HepG2 (cell line): Measurements from ENCODE around the gene WSB1. TPM values are rescaled to one million over a fixed set of nuclear protein-coding genes. Genes with fewer than 3 reads are reported as not detected.

Experiments
- ATAC-seq: fragments of 200-7000 bp; cut with Tn5 transposase; 3 replicates; pipeline ENCODE4 v1.9.1; 2020; ENCODE audit warnings: mild to moderate bottlenecking, moderate library complexity
- BruUV-seq: library from RNA; stranded (reverse); fragments of 400-500 nt; replicated peaks from 2 replicates; lab custom pipeline; 2021; lab: Mats Ljungman, UMichigan
- CTCF ChIA-PET: fragments of 300-600 bp; formaldehyde crosslinking; extraction: SDS; loops from one replicate; lab custom pipeline; 2021; ENCODE audit warnings: low total read pairs, inconsistent platforms, low intra/inter-chr PET ratio; lab: Yijun Ruan, JAX
- POLR2A ChIA-PET: fragments of 350-600 bp; sonication (Branson Sonifier 250); formaldehyde crosslinking; loops from one replicate; lab custom pipeline; 2020; ENCODE audit warnings: antibody characterized with exemption, inconsistent platforms; lab: Yijun Ruan, JAX
- DNase-seq: peaks from one replicate; pipeline ENCODE4 v3.0.0-alpha.2; 2015; ENCODE audit warnings: low spot score
- FAIRE-seq: peaks from 3 replicates; lab custom pipeline; 2011; peaks lifted over from hg19 to GRCh38; lab: Jason Lieb, UNC
- H2AFZ ChIP-seq: one replicate; pipeline ENCODE4 v1.6.1; 2011; ENCODE audit warnings: low read length, inconsistent platforms
- H3K27ac ChIP-seq: fragments of 300-600 bp; 3 replicates; pipeline ENCODE4 v1.8.0; 2011; ENCODE audit warnings: mixed run types, mild to moderate bottlenecking, mixed read lengths, low read length, inconsistent platforms; ENCODE audit not compliant: insufficient read depth; ENCODE audit errors: extremely low read length
- H3K27me3 ChIP-seq, 2 experiments: fragments of 200-600 bp in 1 of 2; 2 replicates in 1 of 2; 3 replicates in 1 of 2; pipeline versions ENCODE4 v1.6.0 to v1.8.0; 2011; ENCODE audit warnings: low read length in 2 of 2, mild to moderate bottlenecking in 2 of 2, moderate library complexity in 2 of 2, inconsistent platforms in 1 of 2; ENCODE audit not compliant: insufficient read depth in 2 of 2, control insufficient read depth in 1 of 2
- H3K36me3 ChIP-seq, 2 experiments: fragments of 200-600 bp in 1 of 2; replicated peaks in 1 of 2; 2 replicates in 1 of 2; 3 replicates in 1 of 2; pipeline versions ENCODE4 v1.5.1 to v1.8.0; 2011; ENCODE audit warnings: low read length in 2 of 2, inconsistent platforms in 1 of 2; ENCODE audit not compliant: insufficient read depth in 2 of 2, control insufficient read depth in 1 of 2
- H3K4me1 ChIP-seq: 2 replicates; pipeline ENCODE4 v1.5.1; 2012; ENCODE audit warnings: low read length, inconsistent platforms; ENCODE audit not compliant: insufficient read depth
- H3K4me2 ChIP-seq: 2 replicates; pipeline ENCODE4 v1.6.0; 2011; ENCODE audit warnings: low read depth, low read length, inconsistent platforms
- H3K4me3 ChIP-seq, 3 experiments: fragments of 200-600 bp in 1 of 3; sonication (generic), shearing (Covaris generic) in 1 of 3; replicated peaks in 1 of 3; 2 replicates each; pipeline ENCODE4 v1.5.1; 2011 to 2016; ENCODE audit warnings: low read length in 3 of 3, inconsistent platforms in 2 of 3, low read depth in 2 of 3, mild to moderate bottlenecking in 2 of 3, control low read depth in 1 of 3, mixed read lengths in 1 of 3; ENCODE audit not compliant: insufficient read depth in 1 of 3
- H3K79me2 ChIP-seq: one replicate; pipeline ENCODE4 v1.6.1; 2011; ENCODE audit warnings: low read length, inconsistent platforms; ENCODE audit not compliant: insufficient read depth
- H3K9ac ChIP-seq: 2 replicates; pipeline ENCODE4 v1.6.0; 2011; ENCODE audit warnings: mild to moderate bottlenecking, low read depth, low read length, inconsistent platforms; ENCODE audit not compliant: insufficient read depth
- H3K9me3 ChIP-seq: 2 replicates; pipeline ENCODE4 v1.5.1; 2012; ENCODE audit warnings: mild to moderate bottlenecking, low read length
- H4K20me1 ChIP-seq: 2 replicates; pipeline ENCODE4 v1.6.0; 2011; ENCODE audit warnings: inconsistent platforms, mild to moderate bottlenecking, low read length, moderate library complexity; ENCODE audit not compliant: insufficient read depth
- CEBPB ChIP-seq: IDR thresholded peaks from 2 replicates; pipeline ENCODE4 v1.6.1; 2011; ENCODE audit warnings: low read depth, low read length, improper control_type of control experiment, borderline replicate concordance
- GABPB1 ChIP-seq: IDR thresholded peaks from 2 replicates; pipeline ENCODE4 v1.6.1; 2016; ENCODE audit warnings: mild to moderate bottlenecking, missing genetic modification reagents, moderate library complexity, missing compliant biosample characterization
- RORA ChIP-seq: sonication (generic); formaldehyde crosslinking; IDR thresholded peaks from 2 replicates; pipeline ENCODE4 v1.5.0; 2020; ENCODE audit warnings: mild to moderate bottlenecking, missing genetic modification reagents, moderate library complexity
- ZMYM3 ChIP-seq: sonication (generic); formaldehyde crosslinking; IDR thresholded peaks from 2 replicates; pipeline ENCODE4 v1.5.1; 2020; ENCODE audit warnings: mild to moderate bottlenecking, missing genetic modification reagents
- ZNF460 ChIP-seq: sonication (generic); formaldehyde crosslinking; IDR thresholded peaks from 2 replicates; pipeline ENCODE4 v1.5.1; 2020; ENCODE audit warnings: missing genetic modification reagents, mild to moderate bottlenecking, borderline replicate concordance
- WGBS: methylation state at CpG from one replicate; pipeline ENCODE4 v1.1.6; 2017; ENCODE audit warnings: low lambda C conversion rate; 5-methylcytosine and 5-hydroxymethylcytosine counted together
- in situ Hi-C: cut with HindIII; loops from 2 replicates; pipeline ENCODE4 v1.10.0; 2017; ENCODE audit warnings: low pct_unique_long_range_greater_than_20kb; ENCODE audit not compliant: extremely low pct_ligation_motif_present
- intact Hi-C: fragments of 100-400 bp; cut with micrococcal nuclease; formaldehyde crosslinking; loops from one replicate; pipeline ENCODE4 v1.10.0; 2022; ENCODE audit not compliant: unreplicated experiment
- polyA plus RNA-seq, 8 experiments: library from polyadenylated mRNA; depleted of rRNA in 3 of 8; stranded (reverse) in 7 of 8; unstranded in 1 of 8; fragments of >200 nt; fragmentation: Illumina TruSeq in 4 of 8; extraction: Trizol in 4 of 8; gene quantifications; 2 replicates each; pipeline versions ENCODE4 v1.2.1 to v1.2.3, GENCODE V29; 2011 to 2016; ENCODE audit warnings: low read depth in 4 of 8, missing spikeins in 1 of 8, mixed read lengths in 1 of 8; ENCODE audit not compliant: insufficient read depth in 1 of 8
- total RNA-seq, 5 experiments: library from RNA; depleted of rRNA; stranded (reverse); fragments of >200 nt; fragmentation: Illumina TruSeq; extraction: Trizol; gene quantifications; 2 replicates each; pipeline ENCODE4 v1.2.3, GENCODE V29; 2016; ENCODE audit warnings: low read depth in 1 of 5

The WSB1 gene
- total and polyA plus RNA-seq, 2 of the 13 experiments (the other 11 are each of a cell fraction or from before 2014, with no cell fraction given) = 81.3 to 294 TPM

DNA sequence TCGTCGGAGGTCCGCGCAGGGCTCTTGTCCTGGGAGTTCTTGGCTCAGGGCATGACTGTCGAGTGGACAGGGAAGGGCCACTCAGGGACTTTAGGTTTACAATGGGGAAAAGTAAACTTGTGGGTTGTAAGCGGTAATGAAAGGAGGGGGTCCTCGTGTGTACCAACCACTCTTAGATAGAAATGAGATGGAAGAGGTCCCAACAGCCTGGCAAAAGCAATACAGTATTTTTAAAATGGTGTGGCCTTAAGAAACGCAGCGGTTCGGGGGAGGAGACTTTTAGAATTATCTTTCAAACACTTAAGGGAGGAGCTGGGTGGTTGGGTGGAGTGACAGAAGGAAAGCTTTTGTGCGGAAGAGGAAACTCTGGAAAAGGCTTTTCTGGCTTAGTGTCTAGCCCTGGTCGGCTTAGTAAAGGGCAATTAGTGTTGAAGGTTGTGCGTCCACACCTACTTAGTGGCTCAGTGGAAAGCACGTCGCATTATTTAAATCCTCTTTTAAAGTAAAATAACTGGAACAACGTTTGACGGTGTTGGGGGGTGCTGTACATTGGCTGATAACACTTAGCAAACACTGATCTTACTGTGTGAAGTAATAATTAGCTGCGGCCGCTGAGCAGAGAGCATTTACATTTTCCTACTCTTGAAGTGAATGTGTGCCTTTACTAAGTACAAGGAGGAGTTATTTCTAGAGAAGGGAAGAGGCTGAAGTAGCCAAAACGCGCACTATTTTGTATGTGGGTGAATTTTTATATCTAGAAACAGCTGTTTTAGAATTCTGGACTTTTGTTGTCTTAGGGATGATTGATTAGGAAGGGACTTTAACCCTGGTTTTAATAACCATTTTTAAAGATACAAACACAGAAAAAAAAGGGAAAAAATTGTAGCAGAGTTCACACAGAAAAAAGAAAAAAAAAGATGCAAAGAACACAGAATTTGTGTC, 1.0 kb downstream of the WSB1 start (continued):
- TF ChIP-seq RORA (CRISPR knock-in tag) = no peak

DNA sequence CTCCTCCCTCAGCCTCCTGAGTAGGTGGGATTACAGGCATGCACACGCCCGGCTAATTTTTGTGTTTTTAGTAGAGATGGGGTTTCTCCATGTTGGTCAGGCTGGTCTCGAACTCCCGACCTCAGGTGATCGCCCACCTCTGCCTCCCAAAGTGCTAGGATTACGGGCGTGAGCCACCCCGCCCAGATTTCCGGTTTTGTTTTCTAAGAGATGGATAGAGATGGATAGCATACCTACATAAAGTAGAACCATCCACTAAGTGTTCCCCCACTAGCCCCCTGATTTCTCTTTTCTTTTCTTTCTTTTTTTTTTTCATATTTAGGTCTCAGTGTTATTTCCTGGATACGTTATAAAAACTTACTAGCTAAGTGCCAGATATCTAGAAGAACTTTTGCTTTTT, 2.0 kb downstream of the WSB1 start:
- Histone ChIP-seq H3K9me3 (no peaks in the 10 kb centered on the region), H3K9ac (peak overlapping the region; percentile 93; the same call in 1 of the 2 replicates), H4K20me1 (peaks cover 48% of the 10 kb centered on the region), H3K27ac (no peak overlapping the region), H3K27me3 (no peaks in the 10 kb centered on the region; a peak in 1 of 5 replicates), H3K4me1 (peaks cover 67% of the 10 kb centered on the region), H3K4me2 (peak overlapping the region; percentile 82), H3K36me3 (peaks cover 0 to 3% of the 10 kb centered on the region in 2 experiments; a peak in 1 of 5 replicates), H3K79me2 (peaks cover 68% of the 10 kb centered on the region), H3K4me3 (peak overlapping the region; percentile 93 to 99 (median 94)), H2AFZ (no peak overlapping the region)
- no peak for FAIRE-seq
- ATAC-seq = no peak
- in situ Hi-C loops (no loop called here), intact Hi-C loops (loop anchor here (1.0 to 2.0 kb wide), 2 partner anchors 37 to 51 kb away; no protein-coding TSS in a partner anchor)
- ChIA-PET CTCF (no interaction called here), POLR2A (interaction anchor here (3.0 kb wide), 1 partner anchor 36 kb away, joined by 54 read pairs; no protein-coding TSS in a partner anchor)
- BruUV-seq = no TSS peak
- DNase-seq = no peak
- WGBS = 13% methylated on average over 10 of the region's 10 CpGs
- TF ChIP-seq ZNF460 (CRISPR knock-in tag) (peak; percentile 58; the same call in 1 of the 2 replicates), CEBPB (no peak), ZMYM3 (CRISPR knock-in tag) (0 out of 2 replicates have a peak, but pooled peaks have one; percentile 25), GABPB1 (CRISPR knock-in tag) (0 out of 2 replicates have a peak, but pooled peaks have one; percentile 14)
